Skeletal muscle tissue (tissue), 4 donors: ENCODE results near the gene TRIM67. TPM values are rescaled to one million over a fixed set of nuclear protein-coding genes. Genes with fewer than 3 reads are reported as not detected.
A peak's percentile ranks its signal among the peaks of the same experiment; 100 is the strongest.
"Not testable (repeated sequence)": the region's sequence is repeated elsewhere in the genome, so short reads cannot be mapped to it uniquely, and the experiment has no call there.

Experiments used
- H3K27ac ChIP-seq: one replicate; pipeline ENCODE4 v1.7.0; 2013; ENCODE audit warnings: mild to moderate bottlenecking, low read depth, low read length, inconsistent platforms
- H3K27me3 ChIP-seq, 3 donors: one replicate each; pipeline ENCODE4 v1.7.0; 2013; ENCODE audit warnings: low read length in 3 of 3; ENCODE audit not compliant: control insufficient read depth in 3 of 3, insufficient read depth in 3 of 3
- H3K36me3 ChIP-seq, 3 donors: one replicate each; pipeline ENCODE4 v1.7.0; 2013; ENCODE audit warnings: low read length in 3 of 3; ENCODE audit not compliant: control insufficient read depth in 3 of 3, insufficient read depth in 3 of 3
- H3K4me1 ChIP-seq, 3 donors: one replicate each; pipeline ENCODE4 v1.7.0; 2013; ENCODE audit warnings: low read length in 3 of 3, mild to moderate bottlenecking in 3 of 3; ENCODE audit not compliant: control insufficient read depth in 3 of 3, insufficient read depth in 3 of 3
- H3K4me3 ChIP-seq, 3 donors: one replicate each; pipeline ENCODE4 v1.7.0; 2013; ENCODE audit warnings: low read length in 3 of 3
- H3K9ac ChIP-seq, 3 donors: one replicate each; pipeline ENCODE4 v1.7.0; 2013; ENCODE audit warnings: low read length in 3 of 3, mild to moderate bottlenecking in 3 of 3, moderate library complexity in 2 of 3, low read depth in 1 of 3
- H3K9me3 ChIP-seq, 3 donors: one replicate each; pipeline ENCODE4 v1.7.0; 2013; ENCODE audit warnings: low read length in 3 of 3; ENCODE audit not compliant: control insufficient read depth in 3 of 3
- total RNA-seq: library from RNA; depleted of rRNA; stranded (reverse); fragments of >200 nt; gene quantifications from one replicate; pipeline ENCODE4 v1.2.3, GENCODE V29; 2014
- donor health status: Osteomylitis.

TRIM67 gene
- total RNA-seq = under 0.01 TPM

GRCh38 chr1:231161667-231162296 lies at the start of gene TRIM67:
TSS of gene TRIM67 (plus strand) at chr1:231162058. CDS start at chr1:231162970, 912 bp downstream.
- Histone ChIP-seq H3K36me3 (no peaks in the 10 kb centered on the region), H3K9me3 (no peaks in the 10 kb centered on the region), H3K27me3 (peaks cover 29 to 47% (median 44%) of the 10 kb centered on the region in 3 donors), H3K4me1 (peaks cover 11 to 19% (median 13%) of the 10 kb centered on the region in 3 donors), H3K9ac (no peak within 1 kb of the TSS), H3K27ac (no peak within 1 kb of the TSS), H3K4me3 (peak within 1 kb of the TSS in 2 of 3 donors; percentile 27 to 52)

GRCh38 chr1:231116738-231117137 lies 45.1 kb upstream of the TRIM67 start:
- Histone ChIP-seq H3K4me3 (no peak overlapping the region), H3K36me3 (no peaks in the 10 kb centered on the region), H3K27me3 (no peaks in the 10 kb centered on the region), H3K4me1 (no peaks in the 10 kb centered on the region), H3K27ac (no peak overlapping the region), H3K9ac (no peak overlapping the region), H3K9me3 (peaks cover 0 to 5% (median 0%) of the 10 kb centered on the region in 3 donors)

- Histone ChIP-seq H3K9me3 (peaks cover 0 to 5% (median 0%) of the 10 kb centered on the region in 3 donors), H3K27me3 (no peaks in the 10 kb centered on the region), H3K9ac (no peak overlapping the region), H3K36me3 (no peaks in the 10 kb centered on the region), H3K4me1 (no peaks in the 10 kb centered on the region), H3K27ac (no peak overlapping the region), H3K4me3 (no peak overlapping the region)
Measured at GRCh38 chr1:231118704-231119453, 43.0 kb upstream of the TRIM67 start.

- Histone ChIP-seq H3K36me3 (no peaks in the 10 kb centered on the region), H3K4me1 (no peaks in the 10 kb centered on the region), H3K27ac (no peak overlapping the region), H3K9me3 (peaks cover 0 to 5% (median 0%) of the 10 kb centered on the region in 3 donors), H3K4me3 (no peak overlapping the region), H3K9ac (no peak overlapping the region), H3K27me3 (no peaks in the 10 kb centered on the region)
Measured at GRCh38 chr1:231121533-231121932, 40.3 kb upstream of the TRIM67 start.

- Histone ChIP-seq H3K36me3 (no peaks in the 10 kb centered on the region), H3K27me3 (no peaks in the 10 kb centered on the region), H3K27ac (no peak overlapping the region), H3K9ac (no peak overlapping the region), H3K9me3 (peaks cover 0 to 8% (median 0%) of the 10 kb centered on the region in 3 donors), H3K4me3 (no peak overlapping the region), H3K4me1 (no peaks in the 10 kb centered on the region)
Measured at GRCh38 chr1:231122143-231122542, 39.7 kb upstream of the TRIM67 start.

GRCh38 chr1:231124746-231125145 lies 37.1 kb upstream of the TRIM67 start:
- Histone ChIP-seq H3K4me1 (no peaks in the 10 kb centered on the region), H3K36me3 (no peaks in the 10 kb centered on the region), H3K9ac (no peak overlapping the region), H3K9me3 (peaks cover 0 to 2% (median 0%) of the 10 kb centered on the region in 3 donors), H3K27ac (no peak overlapping the region), H3K4me3 (no peak overlapping the region), H3K27me3 (no peaks in the 10 kb centered on the region)

- H3K9me3 ChIP-seq = peaks cover 0 to 2% (median 0%) of the 10 kb centered on the region in 3 donors
- H3K27ac ChIP-seq = no peak overlapping the region
- no peaks in the 10 kb centered on the region for H3K27me3 ChIP-seq
- no peaks in the 10 kb centered on the region for H3K36me3 ChIP-seq
- H3K4me3 ChIP-seq = no peak overlapping the region
- no peak overlapping the region for H3K9ac ChIP-seq
- H3K4me1 ChIP-seq = no peaks in the 10 kb centered on the region
Measured at GRCh38 chr1:231125972-231126580, 35.8 kb upstream of the TRIM67 start.

GRCh38 chr1:231127106-231127505 lies 34.8 kb upstream of the TRIM67 start:
- H3K4me3 ChIP-seq, H3K27me3 ChIP-seq, H3K36me3 ChIP-seq, H3K9me3 ChIP-seq, H3K4me1 ChIP-seq, H3K27ac ChIP-seq, H3K9ac ChIP-seq: not testable (repeated sequence)

- not testable (repeated sequence) for H3K9me3 ChIP-seq, H3K4me1 ChIP-seq, H3K4me3 ChIP-seq, H3K27me3 ChIP-seq, H3K27ac ChIP-seq, H3K36me3 ChIP-seq, H3K9ac ChIP-seq
Measured at GRCh38 chr1:231128471-231128870, 33.4 kb upstream of the TRIM67 start.

GRCh38 chr1:231130544-231130943 lies 31.3 kb upstream of the TRIM67 start:
- no peaks in the 10 kb centered on the region for H3K4me1 ChIP-seq
- H3K36me3 ChIP-seq = no peaks in the 10 kb centered on the region
- no peaks in the 10 kb centered on the region for H3K27me3 ChIP-seq
- H3K4me3 ChIP-seq = no peak overlapping the region
- H3K27ac ChIP-seq = no peak overlapping the region
- H3K9ac ChIP-seq = no peak overlapping the region
- peaks cover 0 to 2% (median 0%) of the 10 kb centered on the region in 3 donors for H3K9me3 ChIP-seq
